Progenitor cell of endocrine pancreas (in vitro differentiated cells): ENCODE results near the gene NYAP1. TPM values are rescaled to one million over a fixed set of nuclear protein-coding genes. Genes with fewer than 3 reads are reported as not detected.
A peak's percentile ranks its signal among the peaks of the same experiment; 100 is the strongest.

Experiments
- DNase-seq: peaks from one replicate; pipeline ENCODE4 v3.0.0; 2021; ENCODE audit warnings: low spot score; ENCODE audit not compliant: unreplicated experiment
- H3K27ac Mint-ChIP-seq: 2 replicates; pipeline ENCODE4 v1.8.0; 2021; ENCODE audit warnings: mild to moderate bottlenecking, moderate library complexity, mixed read lengths
- H3K27me3 Mint-ChIP-seq: 2 replicates; pipeline ENCODE4 v1.8.0; 2021; ENCODE audit warnings: mixed read lengths
- H3K36me3 Mint-ChIP-seq: 2 replicates; pipeline ENCODE4 v1.8.0; 2022; ENCODE audit warnings: mixed read lengths; ENCODE audit not compliant: insufficient read depth
- H3K4me1 Mint-ChIP-seq: 2 replicates; pipeline ENCODE4 v1.8.0; 2021; ENCODE audit warnings: low read depth, mixed read lengths
- H3K4me3 Mint-ChIP-seq: 2 replicates; pipeline ENCODE4 v1.8.0; 2021; ENCODE audit warnings: low read depth, mild to moderate bottlenecking, moderate library complexity, mixed read lengths
- H3K9me3 Mint-ChIP-seq: 2 replicates; pipeline ENCODE4 v1.8.0; 2021; ENCODE audit warnings: low read depth, mixed read lengths
- long read RNA-seq: library from polyadenylated mRNA; unstranded; transcript quantifications from one replicate; pipeline ENCODE4 v2.0.0, GENCODE V29; 2020
- total RNA-seq: library from RNA; stranded (reverse); gene quantifications from 2 replicates; pipeline ENCODE4 v1.2.1, GENCODE V29; 2021
- TF ChIP-seq, protein P1 (sequence below): fragments of 200-600 bp; sonication (generic); IDR thresholded peaks from one replicate; pipeline ENCODE4 v1.5.0; 2021; ENCODE audit warnings: antibody characterized with exemption, mild to moderate bottlenecking; ENCODE audit not compliant: unreplicated experiment

Gene NYAP1
- total RNA-seq: 4.6 and 4.9 TPM in 2 replicates
- long read RNA-seq: 0 reads

DNA sequence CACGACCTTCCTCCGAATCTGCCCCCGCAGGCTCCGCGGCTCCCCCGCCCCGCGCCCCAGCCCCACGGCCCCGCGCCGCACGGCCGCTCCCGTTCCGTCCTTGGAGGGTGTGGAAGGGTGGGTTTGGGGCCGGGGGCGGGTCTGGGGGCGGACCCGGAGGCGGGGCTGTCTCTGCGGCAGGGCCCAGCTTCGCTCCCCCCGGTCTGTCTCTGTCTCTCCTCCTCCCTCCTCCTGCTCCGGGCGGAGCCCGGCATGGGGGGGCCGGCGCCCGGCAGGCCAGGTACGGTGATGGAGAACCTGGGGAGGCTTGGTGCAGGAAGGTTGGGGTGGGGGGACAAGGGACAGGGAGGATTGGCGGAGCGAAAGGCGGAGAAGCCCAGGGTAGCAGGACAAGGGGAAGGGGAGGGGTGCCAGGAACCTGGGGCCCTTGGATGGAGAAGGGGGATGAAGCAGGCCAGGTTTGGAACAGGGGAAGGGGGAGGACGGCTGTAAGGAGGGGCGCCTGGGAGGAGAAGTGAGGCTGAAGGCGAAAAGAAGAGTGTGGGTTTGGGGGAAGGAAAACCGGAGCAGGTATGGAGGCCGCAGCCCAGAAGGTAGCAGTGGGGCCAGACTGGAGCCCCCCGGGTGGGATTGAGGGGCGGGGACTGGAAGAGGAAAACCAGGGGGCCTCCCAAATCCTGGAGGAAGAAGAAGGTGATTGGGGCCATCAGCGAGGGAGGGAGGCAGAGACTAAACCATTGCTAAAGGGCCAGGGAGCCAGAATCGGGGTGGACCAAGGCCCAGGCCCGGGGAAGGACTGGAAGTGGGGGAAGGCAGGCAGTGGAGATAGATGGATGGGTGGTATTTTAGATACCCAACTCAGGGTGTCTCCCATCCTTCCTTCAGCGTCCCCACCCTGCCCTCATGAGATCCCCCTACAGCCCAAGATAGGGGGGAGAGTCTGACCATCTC lies at the start of gene NYAP1:
TSS of gene NYAP1 (plus strand) at position 206 of the 951 bp plus-strand sequence. CDS start 1,385 bp downstream, outside the sequence.
- DNase-seq: no peak
- H3K4me3 Mint-ChIP-seq: peak within 1 kb of the TSS; percentile 78
- peaks cover 16% of the 10 kb centered on the region for H3K4me1 Mint-ChIP-seq
- TF ChIP-seq, protein P1, sequence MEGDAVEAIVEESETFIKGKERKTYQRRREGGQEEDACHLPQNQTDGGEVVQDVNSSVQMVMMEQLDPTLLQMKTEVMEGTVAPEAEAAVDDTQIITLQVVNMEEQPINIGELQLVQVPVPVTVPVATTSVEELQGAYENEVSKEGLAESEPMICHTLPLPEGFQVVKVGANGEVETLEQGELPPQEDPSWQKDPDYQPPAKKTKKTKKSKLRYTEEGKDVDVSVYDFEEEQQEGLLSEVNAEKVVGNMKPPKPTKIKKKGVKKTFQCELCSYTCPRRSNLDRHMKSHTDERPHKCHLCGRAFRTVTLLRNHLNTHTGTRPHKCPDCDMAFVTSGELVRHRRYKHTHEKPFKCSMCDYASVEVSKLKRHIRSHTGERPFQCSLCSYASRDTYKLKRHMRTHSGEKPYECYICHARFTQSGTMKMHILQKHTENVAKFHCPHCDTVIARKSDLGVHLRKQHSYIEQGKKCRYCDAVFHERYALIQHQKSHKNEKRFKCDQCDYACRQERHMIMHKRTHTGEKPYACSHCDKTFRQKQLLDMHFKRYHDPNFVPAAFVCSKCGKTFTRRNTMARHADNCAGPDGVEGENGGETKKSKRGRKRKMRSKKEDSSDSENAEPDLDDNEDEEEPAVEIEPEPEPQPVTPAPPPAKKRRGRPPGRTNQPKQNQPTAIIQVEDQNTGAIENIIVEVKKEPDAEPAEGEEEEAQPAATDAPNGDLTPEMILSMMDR: no peak
- H3K27me3 Mint-ChIP-seq: no peaks in the 10 kb centered on the region
- no peaks in the 10 kb centered on the region for H3K36me3 Mint-ChIP-seq
- H3K9me3 Mint-ChIP-seq: no peaks in the 10 kb centered on the region
- H3K27ac Mint-ChIP-seq: peak within 1 kb of the TSS; percentile 62

DNA sequence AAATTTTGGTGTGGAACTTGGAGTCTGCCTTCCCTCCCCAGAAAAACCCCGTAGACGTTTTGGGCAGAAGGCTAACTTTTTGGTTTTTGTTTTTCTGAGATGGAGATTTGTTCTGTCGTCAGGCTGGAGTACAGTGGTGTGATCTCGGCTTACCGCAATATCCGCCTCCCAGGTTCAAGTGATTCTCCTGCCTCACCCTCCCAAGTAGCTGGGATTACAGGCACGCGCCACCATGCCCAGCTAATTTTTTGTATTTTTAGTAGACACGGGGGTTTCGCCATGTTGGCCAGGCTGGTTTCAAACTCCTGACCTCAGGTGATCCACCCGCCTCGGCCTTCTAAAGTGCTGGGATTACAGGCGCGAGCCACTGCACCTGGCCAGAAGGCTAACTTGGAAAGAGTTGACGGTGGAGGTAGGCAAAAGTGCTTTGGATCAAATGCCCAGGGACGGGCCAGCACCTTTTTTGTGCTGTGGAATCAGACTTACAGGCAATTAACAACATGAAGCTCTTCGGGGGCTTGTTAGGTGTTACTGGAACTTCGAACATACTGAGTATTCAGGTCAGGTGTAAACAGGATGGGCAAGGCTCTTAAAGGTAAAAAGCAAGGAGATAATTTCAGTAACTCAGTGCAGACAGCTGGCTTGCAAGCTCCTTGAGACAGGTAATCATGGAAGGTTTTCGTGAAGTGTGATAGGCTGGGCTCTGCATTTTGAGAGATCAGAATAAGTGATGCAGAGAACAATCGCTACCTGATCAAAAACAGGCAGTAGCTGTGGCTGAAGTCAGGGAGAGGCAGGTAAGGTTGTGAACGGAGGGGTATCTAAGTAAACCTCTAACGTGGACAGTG lies 49.2 kb upstream of the NYAP1 start:
- peaks cover 10% of the 10 kb centered on the region for H3K36me3 Mint-ChIP-seq
- peaks cover 31% of the 10 kb centered on the region for H3K4me1 Mint-ChIP-seq
- no peaks in the 10 kb centered on the region for H3K9me3 Mint-ChIP-seq
- peak overlapping the region; percentile 91 for H3K27ac Mint-ChIP-seq
- H3K27me3 Mint-ChIP-seq: no peaks in the 10 kb centered on the region
- TF ChIP-seq, protein P1: no peak
- no peak for DNase-seq
- peak overlapping the region; percentile 80 for H3K4me3 Mint-ChIP-seq

DNA sequence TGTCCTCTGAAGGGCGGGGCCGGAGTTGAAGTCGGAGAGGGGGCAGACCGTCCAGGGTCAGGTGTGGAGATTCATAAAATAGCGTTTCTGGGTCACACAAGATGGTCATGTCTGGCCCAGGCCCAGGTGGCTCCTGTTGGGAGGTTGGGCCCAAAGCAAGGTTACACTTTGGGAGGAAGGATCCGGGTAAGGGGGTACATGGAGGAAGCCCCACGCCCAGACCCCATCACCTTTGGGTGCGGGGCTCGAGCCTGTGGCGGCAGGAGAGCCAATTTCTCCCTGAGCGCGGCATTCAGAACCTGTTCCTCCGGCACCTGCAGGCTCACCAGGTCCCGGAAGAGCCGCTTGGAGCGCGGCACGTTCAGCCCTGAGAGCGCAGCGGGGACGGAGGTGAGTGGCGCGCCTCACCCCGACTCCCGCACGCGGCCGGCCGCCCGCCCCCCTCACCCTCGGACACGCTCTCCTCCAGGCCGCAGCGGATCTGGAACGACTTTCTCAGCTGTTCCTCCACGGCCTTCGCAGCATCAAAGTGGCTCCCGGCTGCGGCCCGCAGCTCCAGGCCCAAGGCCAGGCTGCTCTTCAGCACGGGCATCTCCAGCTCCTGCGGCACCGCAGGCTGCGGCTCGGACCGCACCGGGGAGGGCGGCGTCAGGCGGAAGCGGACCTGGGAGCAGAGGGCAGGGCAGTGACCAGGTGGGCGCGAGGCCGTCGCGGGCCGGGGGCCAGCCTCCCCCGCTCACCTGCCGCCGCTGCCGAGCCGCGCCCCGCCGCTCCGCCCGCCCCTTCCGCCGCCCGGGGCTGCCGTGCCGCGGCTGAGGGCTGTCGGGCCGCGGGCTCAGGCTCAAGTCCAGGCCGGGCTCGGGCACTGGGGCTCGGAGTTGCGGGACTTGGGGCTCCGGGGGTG lies 48.1 kb upstream of the NYAP1 start:
- peaks cover 30% of the 10 kb centered on the region for H3K4me1 Mint-ChIP-seq
- TF ChIP-seq, protein P1: no peak
- no peaks in the 10 kb centered on the region for H3K9me3 Mint-ChIP-seq
- peaks cover 10% of the 10 kb centered on the region for H3K36me3 Mint-ChIP-seq
- peak overlapping the region; percentile 91 for H3K27ac Mint-ChIP-seq
- peak overlapping the region; percentile 90 for H3K4me3 Mint-ChIP-seq
- no peaks in the 10 kb centered on the region for H3K27me3 Mint-ChIP-seq
- peak; percentile 26 for DNase-seq

DNA sequence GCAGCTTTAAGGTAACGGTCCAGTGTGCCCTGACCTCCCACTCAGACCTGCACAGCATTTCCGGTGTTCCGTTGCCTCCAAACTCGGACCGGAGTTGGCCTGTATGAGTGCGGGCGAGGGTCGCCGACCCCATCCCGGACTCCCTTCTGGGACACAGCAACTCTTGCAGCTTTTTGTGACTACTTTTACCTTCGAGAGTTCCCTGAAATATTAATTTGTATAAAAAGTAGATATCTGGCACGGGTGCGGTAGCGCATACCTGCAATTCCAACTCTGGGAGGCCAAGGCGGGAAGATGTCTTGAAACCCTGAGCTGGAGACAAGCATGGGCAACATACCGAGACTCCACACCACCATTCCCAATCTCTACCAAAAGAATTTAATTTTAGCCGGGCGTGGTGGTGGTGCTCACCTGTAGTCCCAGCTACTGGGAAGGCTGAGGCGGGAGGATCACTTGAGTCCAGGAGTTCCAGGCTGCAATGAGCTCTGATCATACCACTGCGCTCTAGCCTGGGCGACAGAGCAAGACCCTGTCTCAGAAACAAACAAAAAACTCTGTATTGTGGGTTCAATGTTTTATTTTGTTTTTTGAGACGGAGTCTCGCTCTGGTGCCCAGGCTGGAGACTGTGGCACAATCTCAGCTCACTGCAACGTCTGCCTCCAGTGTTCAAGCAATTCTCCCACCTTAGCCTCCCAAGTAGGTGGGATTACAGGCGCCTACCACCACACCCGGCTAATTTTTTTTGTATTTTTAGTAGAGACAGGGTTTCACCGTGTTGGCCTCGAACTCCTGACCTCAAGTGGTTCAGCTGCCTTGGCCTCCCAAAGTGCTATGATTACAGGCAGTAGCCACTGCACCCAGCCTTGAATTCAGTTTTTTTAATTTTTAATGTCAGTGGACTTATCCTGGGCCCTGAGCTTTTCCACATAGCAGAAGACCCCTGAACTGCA lies 46.3 kb upstream of the NYAP1 start:
- H3K4me3 Mint-ChIP-seq: peak overlapping the region; percentile 21
- no peaks in the 10 kb centered on the region for H3K27me3 Mint-ChIP-seq
- no peak for DNase-seq
- H3K4me1 Mint-ChIP-seq: peaks cover 19% of the 10 kb centered on the region
- H3K27ac Mint-ChIP-seq: no peak overlapping the region
- H3K9me3 Mint-ChIP-seq: no peaks in the 10 kb centered on the region
- peaks cover 9% of the 10 kb centered on the region for H3K36me3 Mint-ChIP-seq
- TF ChIP-seq, protein P1: no peak
